B cell (primary cell): ENCODE measurements around the gene GBA3. TPM values are rescaled to one million over a fixed set of nuclear protein-coding genes. Genes with fewer than 3 reads are reported as not detected.

Experiments used
- ATAC-seq: fragments of 200-7000 bp; cut with Tn5 transposase; one replicate; pipeline ENCODE4 v1.10.0; 2021; ENCODE audit warnings: low read depth, mild to moderate bottlenecking, moderate number of reproducible peaks, moderate library complexity
- CTCF ChIA-PET: fragments of 350-600 bp; sonication (Branson Sonifier 250); formaldehyde crosslinking; loops from one replicate; lab custom pipeline; 2021; ENCODE audit warnings: antibody characterized with exemption, inconsistent platforms; lab: Charles Lee
- POLR2A ChIA-PET: fragments of 350-600 bp; sonication (Branson Sonifier 250); formaldehyde crosslinking; loops from one replicate; lab custom pipeline; 2021; ENCODE audit warnings: antibody characterized with exemption; lab: Charles Lee
- DNase-seq: peaks from one replicate; pipeline ENCODE4 v3.0.0; 2013
- H2AFZ ChIP-seq: 2 replicates; pipeline ENCODE4 v1.6.1; 2012; ENCODE audit warnings: mild to moderate bottlenecking, low read depth, low read length; ENCODE audit not compliant: insufficient read depth, poor library complexity, severe bottlenecking
- H3K27ac ChIP-seq, 2 donors: 1 replicate in 1 of 2; 2 replicates in 1 of 2; pipeline ENCODE4 v1.5.1; 2012 to 2013; ENCODE audit warnings: low read length in 2 of 2, mild to moderate bottlenecking in 2 of 2, moderate library complexity in 1 of 2
- H3K27me3 ChIP-seq, 4 experiments: fragments of 200-600 bp in 1 of 4; sonication (generic) in 1 of 4; replicated peaks in 1 of 4; 1 replicate in 2 of 4; 2 replicates in 2 of 4; pipeline versions ENCODE4 v1.6.1 to v1.7.0; 2013 to 2016; ENCODE audit warnings: low read length in 3 of 4, mild to moderate bottlenecking in 2 of 4, mixed read lengths in 1 of 4, moderate library complexity in 1 of 4; ENCODE audit not compliant: insufficient read depth in 4 of 4, control insufficient read depth in 3 of 4; ENCODE audit errors: control extremely low read depth in 1 of 4
- H3K36me3 ChIP-seq, 2 experiments: replicated peaks in 1 of 2; 1 replicate in 1 of 2; 2 replicates in 1 of 2; pipeline versions ENCODE4 v1.6.1 to v1.7.1; 2013; ENCODE audit warnings: low read length in 1 of 2; ENCODE audit not compliant: insufficient read depth in 2 of 2, control insufficient read depth in 1 of 2; ENCODE audit errors: control extremely low read depth in 1 of 2, extremely low read depth in 1 of 2
- H3K4me1 ChIP-seq, 2 donors: fragments of 200-600 bp in 1 of 2; sonication (generic) in 1 of 2; 1 replicate in 1 of 2; 2 replicates in 1 of 2; pipeline versions ENCODE4 v1.5.1 to v1.6.1; 2013 to 2017; ENCODE audit warnings: low read length in 2 of 2; ENCODE audit not compliant: control insufficient read depth in 2 of 2, insufficient read depth in 2 of 2
- H3K4me2 ChIP-seq: replicated peaks from 2 replicates; pipeline ENCODE3; 2012; ENCODE audit warnings: mild to moderate bottlenecking, low read depth, low read length; ENCODE audit not compliant: poor library complexity, severe bottlenecking
- H3K4me3 ChIP-seq, 5 experiments: fragments of 200-600 bp in 1 of 5; sonication (generic) in 1 of 5; 1 replicate in 3 of 5; 2 replicates in 2 of 5; pipeline versions ENCODE4 v1.5.1 to v1.7.0; 2011 to 2016; ENCODE audit warnings: low read length in 4 of 5, mild to moderate bottlenecking in 4 of 5, low read depth in 2 of 5, control low read depth in 1 of 5, moderate library complexity in 1 of 5; ENCODE audit not compliant: insufficient read depth in 1 of 5; ENCODE audit errors: control extremely low read depth in 1 of 5, extremely low read depth in 1 of 5
- H3K79me2 ChIP-seq: fragments of 200-600 bp; sonication (generic); one replicate; pipeline ENCODE4 v1.6.0; 2016; ENCODE audit warnings: low read length; ENCODE audit not compliant: control insufficient read depth, insufficient read depth
- H3K9ac ChIP-seq: fragments of 200-600 bp; sonication (generic); 2 replicates; pipeline ENCODE4 v1.6.1; 2017; ENCODE audit warnings: mild to moderate bottlenecking, low read length, moderate library complexity
- H3K9me3 ChIP-seq, 3 donors: one replicate each; pipeline versions ENCODE4 v1.6.1 to v1.7.1; 2013; ENCODE audit warnings: low read length in 2 of 3; ENCODE audit not compliant: control insufficient read depth in 2 of 3, insufficient read depth in 1 of 3; ENCODE audit errors: control extremely low read depth in 1 of 3
- H4K20me1 ChIP-seq: 2 replicates; pipeline ENCODE4 v1.6.0; 2012; ENCODE audit warnings: mild to moderate bottlenecking, low read length; ENCODE audit not compliant: insufficient read depth, control insufficient read depth, poor library complexity, severe bottlenecking
- H3K27ac Mint-ChIP-seq: one replicate; pipeline ENCODE4 v1.8.0; 2021; ENCODE audit warnings: mixed read lengths
- H3K27me3 Mint-ChIP-seq: one replicate; pipeline ENCODE4 v1.8.0; 2021; ENCODE audit warnings: mixed read lengths
- H3K4me1 Mint-ChIP-seq: one replicate; pipeline ENCODE4 v1.8.0; 2021; ENCODE audit warnings: mixed read lengths
- H3K4me3 Mint-ChIP-seq: one replicate; pipeline ENCODE4 v1.8.0; 2021; ENCODE audit warnings: mixed read lengths
- H3K9me3 Mint-ChIP-seq: one replicate; pipeline ENCODE4 v1.8.0; 2022; ENCODE audit warnings: mixed read lengths; ENCODE audit not compliant: insufficient read depth
- EZH2 ChIP-seq: IDR thresholded peaks from 2 replicates; pipeline ENCODE4 v1.6.1; 2012; ENCODE audit warnings: borderline replicate concordance, low read depth, mild to moderate bottlenecking, moderate library complexity, low read length; ENCODE audit not compliant: insufficient read depth, poor library complexity, severe bottlenecking
- WGBS: methylation state at CpG from one replicate; pipeline ENCODE4 v1.1.5; 2013; ENCODE audit warnings: missing lambda C conversion rate; ENCODE audit not compliant: insufficient coverage; 5-methylcytosine and 5-hydroxymethylcytosine counted together
- intact Hi-C: fragments of 100-400 bp; cut with micrococcal nuclease; formaldehyde crosslinking; loops from one replicate; pipeline ENCODE4 v1.10.0; 2022
- polyA plus RNA-seq: library from polyadenylated mRNA; depleted of rRNA; stranded (reverse); fragments of >200 nt; gene quantifications from 2 replicates; pipeline ENCODE4 v1.2.3, GENCODE V29; 2012
- total RNA-seq, 2 donors: library from RNA; stranded (reverse); fragments of 120-200 nt in 1 of 2; gene quantifications; 1 replicate in 1 of 2; 2 replicates in 1 of 2; pipeline versions ENCODE4 v1.2.3 to v1.2.4, GENCODE V29; 2013 to 2022
- TF ChIP-seq, protein P1 (sequence below): fragments of 200-600 bp; IDR thresholded peaks from one replicate; pipeline ENCODE4 v1.8.0; 2022; ENCODE audit warnings: antibody characterized with exemption, mild to moderate bottlenecking

Gene GBA3
- total and polyA plus RNA-seq, 2 donors (not counting 1 experiment from before 2014, with no cell fraction given), result not detected

DNA sequence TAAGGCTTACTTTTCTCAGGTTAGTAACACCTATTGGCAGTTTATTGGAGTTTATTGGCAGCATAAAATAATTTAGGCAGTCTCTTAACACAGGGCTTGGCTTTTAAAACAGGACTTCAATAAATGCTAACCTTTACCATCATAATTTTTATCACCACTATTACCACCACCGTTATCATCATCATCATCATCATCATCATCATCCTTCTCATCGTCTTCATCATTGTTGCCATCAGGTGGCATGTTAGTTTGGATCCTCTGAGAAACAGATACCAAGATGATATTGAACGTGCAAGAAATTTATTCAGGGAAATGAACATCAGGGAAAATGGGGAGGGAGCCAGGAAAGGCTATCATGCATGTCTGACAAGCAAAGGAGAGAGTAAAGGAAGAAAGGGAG lies 16.2 kb downstream of the GBA3 start:
- DNase-seq, result no peak
- no peaks in the 10 kb centered on the region for H3K27me3 ChIP-seq
- no peaks in the 10 kb centered on the region for H4K20me1 ChIP-seq
- H3K4me3 Mint-ChIP-seq, result no peak overlapping the region
- H3K27ac Mint-ChIP-seq, result no peak overlapping the region
- H3K4me2 ChIP-seq, result no peak overlapping the region
- ChIA-PET CTCF (no interaction called here), POLR2A (no interaction called here)
- no peaks in the 10 kb centered on the region for H3K9me3 Mint-ChIP-seq
- TF ChIP-seq EZH2, result no peak
- TF ChIP-seq, protein P1, sequence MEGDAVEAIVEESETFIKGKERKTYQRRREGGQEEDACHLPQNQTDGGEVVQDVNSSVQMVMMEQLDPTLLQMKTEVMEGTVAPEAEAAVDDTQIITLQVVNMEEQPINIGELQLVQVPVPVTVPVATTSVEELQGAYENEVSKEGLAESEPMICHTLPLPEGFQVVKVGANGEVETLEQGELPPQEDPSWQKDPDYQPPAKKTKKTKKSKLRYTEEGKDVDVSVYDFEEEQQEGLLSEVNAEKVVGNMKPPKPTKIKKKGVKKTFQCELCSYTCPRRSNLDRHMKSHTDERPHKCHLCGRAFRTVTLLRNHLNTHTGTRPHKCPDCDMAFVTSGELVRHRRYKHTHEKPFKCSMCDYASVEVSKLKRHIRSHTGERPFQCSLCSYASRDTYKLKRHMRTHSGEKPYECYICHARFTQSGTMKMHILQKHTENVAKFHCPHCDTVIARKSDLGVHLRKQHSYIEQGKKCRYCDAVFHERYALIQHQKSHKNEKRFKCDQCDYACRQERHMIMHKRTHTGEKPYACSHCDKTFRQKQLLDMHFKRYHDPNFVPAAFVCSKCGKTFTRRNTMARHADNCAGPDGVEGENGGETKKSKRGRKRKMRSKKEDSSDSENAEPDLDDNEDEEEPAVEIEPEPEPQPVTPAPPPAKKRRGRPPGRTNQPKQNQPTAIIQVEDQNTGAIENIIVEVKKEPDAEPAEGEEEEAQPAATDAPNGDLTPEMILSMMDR, result no peak
- H2AFZ ChIP-seq, result no peak overlapping the region
- no peak overlapping the region for H3K9ac ChIP-seq
- H3K4me3 ChIP-seq, result no peak overlapping the region
- H3K79me2 ChIP-seq, result no peaks in the 10 kb centered on the region
- H3K4me1 Mint-ChIP-seq, result no peaks in the 10 kb centered on the region
- no peak overlapping the region for H3K27ac ChIP-seq
- H3K9me3 ChIP-seq, result no peaks in the 10 kb centered on the region
- H3K27me3 Mint-ChIP-seq, result no peaks in the 10 kb centered on the region
- 88% methylated on average over 3 of the region's 3 CpGs for whole genome bisulfite sequencing
- no peaks in the 10 kb centered on the region for H3K4me1 ChIP-seq
- ATAC-seq, result no peak
- intact Hi-C loops, result no loop called here
- no peaks in the 10 kb centered on the region for H3K36me3 ChIP-seq

DNA sequence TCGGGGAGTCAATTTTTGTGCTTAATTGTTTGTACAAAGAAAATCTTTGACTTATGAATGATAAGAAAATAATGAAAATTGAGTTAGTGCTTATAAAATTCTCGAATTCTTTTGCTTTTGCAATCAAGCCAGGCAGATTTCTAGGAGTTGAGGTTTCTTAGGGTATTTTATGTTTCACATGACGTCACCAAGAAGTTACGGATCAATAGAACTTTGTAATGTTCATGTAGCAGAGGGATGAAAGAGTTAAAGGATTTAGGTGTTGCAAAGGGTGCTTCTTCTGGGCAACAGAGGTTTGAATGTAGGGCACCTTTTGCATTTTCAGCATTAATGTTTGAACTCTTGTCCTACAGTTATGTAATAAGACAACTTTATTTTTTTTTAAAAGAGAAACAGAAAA lies 19.4 kb downstream of the GBA3 start:
- H4K20me1 ChIP-seq, result no peaks in the 10 kb centered on the region
- H3K9me3 ChIP-seq, result no peaks in the 10 kb centered on the region
- no peak overlapping the region for H3K4me3 Mint-ChIP-seq
- H3K4me2 ChIP-seq, result no peak overlapping the region
- ChIA-PET POLR2A (no interaction called here), CTCF (no interaction called here)
- H3K27ac Mint-ChIP-seq, result no peak overlapping the region
- H3K9ac ChIP-seq, result no peak overlapping the region
- no peaks in the 10 kb centered on the region for H3K79me2 ChIP-seq
- 85% methylated on average over 3 of the region's 4 CpGs for WGBS
- no peak overlapping the region for H3K27ac ChIP-seq
- TF ChIP-seq, protein P1, result no peak
- no peak for TF ChIP-seq EZH2
- H3K4me1 Mint-ChIP-seq, result no peaks in the 10 kb centered on the region
- no peaks in the 10 kb centered on the region for H3K4me1 ChIP-seq
- ATAC-seq (no peak), DNase-seq (no peak)
- H3K27me3 Mint-ChIP-seq, result no peaks in the 10 kb centered on the region
- intact Hi-C loops, result no loop called here
- H3K9me3 Mint-ChIP-seq, result no peaks in the 10 kb centered on the region
- H3K27me3 ChIP-seq, result no peaks in the 10 kb centered on the region
- H2AFZ ChIP-seq, result no peak overlapping the region
- no peak overlapping the region for H3K4me3 ChIP-seq
- no peaks in the 10 kb centered on the region for H3K36me3 ChIP-seq
